Measurements from ENCODE around the gene SLC24A4. TPM values are rescaled to one million over a fixed set of nuclear protein-coding genes. Genes with fewer than 3 reads are reported as not detected.

The SLC24A4 gene
- total RNA-seq, 1 experiment from 2014 or later: not detected

- no peak for TF ChIP-seq REST (IDR thresholded peaks at IDR 0.05; ENCODE audit: low read depth)
- peak; percentile 35; the same call in 1 of the 2 replicates for TF ChIP-seq SRF (IDR thresholded peaks at IDR 0.05; ENCODE audit: low read depth)
Observed at GRCh38 chr14:92540472-92541048, 217.6 kb downstream of the SLC24A4 start (continued).

- intact Hi-C loops (cut with micrococcal nuclease): no loop called here
- no peaks in the 10 kb centered on the region for H4K20me1 ChIP-seq (ENCODE audit: insufficient read depth)
- no peaks in the 10 kb centered on the region for H3K36me3 ChIP-seq (ENCODE audit: control insufficient read depth in 1 of 2, insufficient read depth in 2 of 2, low read length in 2 of 2)
- peaks cover 16 to 32% of the 10 kb centered on the region in 2 experiments for H3K4me1 ChIP-seq (ENCODE audit: control insufficient read depth in 1 of 2, insufficient read depth in 2 of 2, low read length in 2 of 2)
- H3K27me3 ChIP-seq (ENCODE audit: insufficient read depth, low read length): no peaks in the 10 kb centered on the region
- ChIA-PET CTCF (no interaction called here), POLR2A (no interaction called here), RAD21 (ENCODE audit: low non-redundant PET in 1 of 2, low total read pairs in 2 of 2, uncharacterized antibody in 2 of 2, unreplicated experiment in 2 of 2) (no interaction called here)
- H3K4me2 ChIP-seq (ENCODE audit: low read length): no peak overlapping the region
- no peak overlapping the region for H3K9ac ChIP-seq (ENCODE audit: low read length)
- no peaks in the 10 kb centered on the region for H3K9me3 ChIP-seq (ENCODE audit: control insufficient read depth in 1 of 2, insufficient read depth in 1 of 2, low read depth in 1 of 2, low read length in 2 of 2)
- no peaks in the 10 kb centered on the region for H3K9me2 ChIP-seq (ENCODE audit: insufficient read depth)
- TF ChIP-seq CBX3 (IDR thresholded peaks at IDR 0.05; ENCODE audit: low read depth): no peak
- TF ChIP-seq SP1 (IDR thresholded peaks at IDR 0.05; ENCODE audit: low read depth): no peak
- TF ChIP-seq ZBTB33 (IDR thresholded peaks at IDR 0.05; ENCODE audit: extremely low read depth, insufficient replicate concordance, low read length): no peak
- TF ChIP-seq REST (IDR thresholded peaks at IDR 0.05; ENCODE audit: low read depth): no peak
- TF ChIP-seq ELF1 (IDR thresholded peaks at IDR 0.05; ENCODE audit: borderline replicate concordance, low read depth): no peak
- TF ChIP-seq EZH2phosphoT487 (IDR thresholded peaks at IDR 0.05; ENCODE audit: borderline replicate concordance): no peak
- no TSS peak for BruUV-seq (replicated peaks)
- no peak overlapping the region for H2AFZ ChIP-seq (ENCODE audit: low read depth, low read length, poor library complexity, severe bottlenecking)
- DNase-seq (ENCODE audit: low read depth, low spot score) (no peak), ATAC-seq (no peak)
- peaks cover 7% of the 10 kb centered on the region; the same call in 1 of the 2 replicates for H3K79me2 ChIP-seq (ENCODE audit: insufficient read depth, low read length)
- no peak overlapping the region for H3K4me3 ChIP-seq (replicated peaks in 1 of 2; ENCODE audit: low read depth in 1 of 2, low read length in 2 of 2)
- H3K27ac ChIP-seq (ENCODE audit: low read depth, low read length): no peak overlapping the region
Observed at GRCh38 chr14:92542766-92543554, 220.0 kb downstream of the SLC24A4 start.
